NK-92 (cell line): ENCODE measurements around the gene SSNA1.

Source experiments
- DNase-seq: peaks from one replicate; lab custom pipeline; 2025; ENCODE audit not compliant: unreplicated experiment; lab: John Stamatoyannopoulos, UW

SSNA1 gene

GRCh38 chr9:137188490-137189296 is at the start of gene SSNA1, which contains the start of gene ANAPC2:
TSS of gene SSNA1 (plus strand) at chr9:137188676. CDS start at chr9:137188727, 51 bp downstream.
TSS of gene ANAPC2 (minus strand) at chr9:137188560. CDS start at chr9:137188532, 28 bp downstream.
- peak; percentile 25 for DNase-seq

- no peak for DNase-seq
These were observed 49.6 kb upstream of the SSNA1 start, which contains the start of gene GRIN1 for GRCh38 chr9:137138722-137139467. TSS of gene GRIN1 (plus strand) at chr9:137139154. CDS start at chr9:137139487, 333 bp downstream.

- DNase-seq: no peak
These were observed 48.9 kb upstream of the SSNA1 start for GRCh38 chr9:137139468-137140150.

GRCh38 chr9:137140151-137141012 is 48.1 kb upstream of the SSNA1 start:
- DNase-seq: no peak

GRCh38 chr9:137141050-137141810 is 47.2 kb upstream of the SSNA1 start:
- DNase-seq: no peak

- no peak for DNase-seq
These were observed 46.2 kb upstream of the SSNA1 start for GRCh38 chr9:137141976-137142936.

- no peak for DNase-seq
These were observed 45.0 kb upstream of the SSNA1 start for GRCh38 chr9:137143459-137143858.

GRCh38 chr9:137145731-137146526 is 42.5 kb upstream of the SSNA1 start:
- no peak for DNase-seq

GRCh38 chr9:137146527-137146918 is 42.0 kb upstream of the SSNA1 start:
- no peak for DNase-seq

GRCh38 chr9:137147091-137147792 is 41.2 kb upstream of the SSNA1 start:
- DNase-seq: no peak

- DNase-seq: no peak
These were observed 40.7 kb upstream of the SSNA1 start for GRCh38 chr9:137147793-137148160.

GRCh38 chr9:137148242-137148641 is 40.2 kb upstream of the SSNA1 start:
- DNase-seq: no peak

- no peak for DNase-seq
These were observed 39.8 kb upstream of the SSNA1 start for GRCh38 chr9:137148661-137149060.

GRCh38 chr9:137149363-137149762 is 39.1 kb upstream of the SSNA1 start:
- DNase-seq: no peak

GRCh38 chr9:137149942-137150616 is 38.4 kb upstream of the SSNA1 start:
- no peak for DNase-seq

- DNase-seq: no peak
These were observed 37.6 kb upstream of the SSNA1 start for GRCh38 chr9:137150617-137151457.
